Body of pancreas (tissue), 4 donors: ENCODE results near the gene RAET1E. TPM values are rescaled to one million over a fixed set of nuclear protein-coding genes. Genes with fewer than 3 reads are reported as not detected.
"Not testable (repeated sequence)": the region's sequence is repeated elsewhere in the genome, so short reads cannot be mapped to it uniquely, and the experiment has no call there.

Experiments used
- ATAC-seq: fragments of 150-250 bp; one replicate; pipeline ENCODE4 v1.9.1; 2016
- DNase-seq, 4 donors: peaks; one replicate each; pipeline ENCODE4 v3.0.0-alpha.2; 2019
- H3K27ac ChIP-seq, 4 donors: fragments of 200-600 bp; sonication (generic); 1 replicate in 3 of 4; 2 replicates in 1 of 4; pipeline versions ENCODE4 v1.5.1 to v1.6.1; 2016 to 2019; ENCODE audit warnings: mild to moderate bottlenecking in 1 of 4, mixed read lengths in 1 of 4, moderate library complexity in 1 of 4
- H3K27me3 ChIP-seq, 2 donors: fragments of 200-600 bp; sonication (generic); one replicate each; pipeline ENCODE4 v1.6.0; 2016; ENCODE audit warnings: mild to moderate bottlenecking in 1 of 2
- H3K36me3 ChIP-seq, 2 donors: fragments of 200-600 bp; sonication (generic); replicated peaks in 1 of 2; 2 replicates each; pipeline ENCODE4 v1.5.1; 2016; ENCODE audit warnings: low read depth in 2 of 2; ENCODE audit not compliant: insufficient read depth in 1 of 2
- H3K4me1 ChIP-seq: fragments of 200-600 bp; sonication (generic); one replicate; pipeline ENCODE4 v1.6.0; 2016
- H3K4me3 ChIP-seq, 2 donors: fragments of 200-600 bp; sonication (generic); 1 replicate in 1 of 2; 2 replicates in 1 of 2; pipeline ENCODE4 v1.5.1; 2016 to 2019
- H3K9me3 ChIP-seq, 3 donors: fragments of 200-600 bp; sonication (generic); 1 replicate in 2 of 3; 2 replicates in 1 of 3; pipeline ENCODE4 v1.5.1; 2016
- CTCF ChIP-seq, 7 experiments: fragments of 450-650 bp in 4 of 7; fragments of 200-600 bp in 3 of 7; sonication (generic) in 3 of 7; IDR thresholded peaks; one replicate each; pipeline ENCODE4 v1.5.1; 2016 to 2019; ENCODE audit warnings: antibody characterized with exemption in 7 of 7
- POLR2A ChIP-seq, 3 donors: fragments of 450-650 bp; IDR thresholded peaks; one replicate each; pipeline ENCODE4 v1.6.1; 2016; ENCODE audit warnings: antibody characterized with exemption in 3 of 3, mild to moderate bottlenecking in 2 of 3
- WGBS, 2 donors: methylation state at CpG; one replicate each; pipeline ENCODE4 v1.1.5; 2017; 5-methylcytosine and 5-hydroxymethylcytosine counted together
- intact Hi-C: fragments of 100-400 bp; cut with DNase I; formaldehyde crosslinking; loops from one replicate; pipeline ENCODE4 v1.15.1; 2023
- total RNA-seq, 2 donors: library from RNA; depleted of rRNA; stranded (reverse); fragments of >200 nt; gene quantifications; one replicate each; pipeline ENCODE4 v1.1.0, GENCODE V29; 2016

The RAET1E gene
- total RNA-seq, 2 donors from 2014 or later: not detected

GRCh38 chr6:149856256-149856994 is 41.5 kb downstream of the RAET1E start:
- WGBS, 2 donors: 84% methylated on average over 10 of the region's 10 CpGs
- intact Hi-C loops: no loop called here
- no peak for DNase-seq

GRCh38 chr6:149855741-149856140 is 42.2 kb downstream of the RAET1E start:
- H3K4me1 ChIP-seq: peaks cover 19% of the 10 kb centered on the region
- H3K36me3 ChIP-seq: no peaks in the 10 kb centered on the region
- 37 to 41% methylated on average over 2 of the region's 2 CpGs for WGBS, 2 donors
- no peaks in the 10 kb centered on the region for H3K27me3 ChIP-seq
- DNase-seq: no peak
- intact Hi-C loops: no loop called here
- no peaks in the 10 kb centered on the region for H3K9me3 ChIP-seq
- no peak overlapping the region for H3K4me3 ChIP-seq
- no peak for ATAC-seq
- H3K27ac ChIP-seq: no peak overlapping the region
- TF ChIP-seq POLR2A (IDR thresholded peaks at IDR 0.05) (no peak), CTCF (IDR thresholded peaks at IDR 0.05) (no peak)

More at GRCh38 chr6:149856256-149856994, 41.5 kb downstream of the RAET1E start:
- no peak overlapping the region for H3K4me3 ChIP-seq
- no peak overlapping the region for H3K27ac ChIP-seq
- no peaks in the 10 kb centered on the region for H3K9me3 ChIP-seq
- H3K4me1 ChIP-seq: peaks cover 26% of the 10 kb centered on the region
- no peaks in the 10 kb centered on the region for H3K36me3 ChIP-seq
- no peaks in the 10 kb centered on the region for H3K27me3 ChIP-seq
- ATAC-seq: no peak
- TF ChIP-seq CTCF (IDR thresholded peaks at IDR 0.05): no peak
- no peak for TF ChIP-seq POLR2A (IDR thresholded peaks at IDR 0.05)

GRCh38 chr6:149855040-149855654 is 42.8 kb downstream of the RAET1E start:
- Histone ChIP-seq H3K27me3 (no peaks in the 10 kb centered on the region), H3K4me1 (peaks cover 15% of the 10 kb centered on the region), H3K27ac (no peak overlapping the region), H3K36me3 (no peaks in the 10 kb centered on the region), H3K9me3 (no peaks in the 10 kb centered on the region), H3K4me3 (no peak overlapping the region)
- 74 to 85% methylated on average over 5 of the region's 5 CpGs for WGBS, 2 donors
- TF ChIP-seq POLR2A (IDR thresholded peaks at IDR 0.05) (no peak), CTCF (IDR thresholded peaks at IDR 0.05) (no peak)
- intact Hi-C loops: no loop called here
- no peak for ATAC-seq
- no peak for DNase-seq

GRCh38 chr6:149854532-149854931 is 43.4 kb downstream of the RAET1E start:
- Histone ChIP-seq H3K36me3 (no peaks in the 10 kb centered on the region), H3K4me1 (peaks cover 14% of the 10 kb centered on the region), H3K4me3 (no peak overlapping the region), H3K27ac (no peak overlapping the region), H3K9me3 (no peaks in the 10 kb centered on the region), H3K27me3 (no peaks in the 10 kb centered on the region)
- intact Hi-C loops: no loop called here
- DNase-seq: peak in 3 of 4 donors; percentile 25 to 44 (median 25)
- no peak for TF ChIP-seq POLR2A (IDR thresholded peaks at IDR 0.05)
- TF ChIP-seq CTCF (IDR thresholded peaks at IDR 0.05): no peak
- no peak for ATAC-seq
- 44 to 58% methylated on average over 5 to 6 of the region's 6 CpGs for WGBS, 2 donors

- H3K27ac ChIP-seq, H3K9me3 ChIP-seq, ATAC-seq, H3K27me3 ChIP-seq, intact Hi-C loops, H3K4me3 ChIP-seq, H3K36me3 ChIP-seq, DNase-seq: not testable (repeated sequence)
- 82 to 87% methylated on average over 4 of the region's 4 CpGs for WGBS, 2 donors
- H3K4me1 ChIP-seq: peaks cover 12% of the 10 kb centered on the region
Observed at GRCh38 chr6:149854017-149854416, 43.9 kb downstream of the RAET1E start.
